HL-60 (cell line): ENCODE results near the gene UTP14C.

Source experiments
- CTCF ChIP-seq: IDR thresholded peaks from one replicate; pipeline ENCODE4 v1.5.1; 2011; ENCODE audit warnings: low read length, control low read depth, inconsistent platforms; ENCODE audit not compliant: insufficient read depth
- SPI1 ChIP-seq: IDR thresholded peaks from 2 replicates; pipeline ENCODE4 v1.6.1; 2012; ENCODE audit warnings: low read depth, mild to moderate bottlenecking, borderline replicate concordance

DNA sequence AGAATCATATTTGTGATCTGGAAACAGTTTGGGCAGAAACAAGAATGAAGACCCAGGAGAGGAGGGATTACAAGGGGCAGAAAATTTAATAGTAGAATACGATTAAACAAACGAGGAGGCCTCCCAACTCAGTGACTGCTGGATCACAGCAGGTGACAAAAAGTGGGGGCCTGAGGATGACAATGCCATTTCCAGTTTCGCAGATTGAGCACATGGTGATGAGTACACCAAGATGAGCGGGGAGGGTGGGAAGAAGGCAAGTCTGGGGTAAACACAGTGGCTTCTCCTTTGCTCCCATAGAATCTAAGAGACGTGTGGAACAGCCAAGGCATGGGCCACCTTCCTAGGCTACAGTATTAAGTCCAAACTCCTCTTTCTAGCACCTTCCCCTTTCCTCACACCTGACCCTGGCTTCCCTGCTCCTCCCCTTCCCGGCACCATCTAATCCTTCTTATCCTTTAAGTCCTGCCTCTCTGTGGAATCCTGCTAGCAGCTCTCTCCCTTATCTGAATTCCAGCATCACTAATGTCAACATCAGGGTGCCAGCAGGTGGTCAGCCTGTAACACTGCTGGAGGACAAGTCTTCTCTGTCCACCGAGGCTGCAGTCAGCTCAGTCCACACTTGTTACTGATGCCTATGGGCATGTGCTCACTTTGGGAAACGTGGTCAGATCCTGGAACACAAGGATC lies 26.7 kb upstream of the UTP14C start:
- TF ChIP-seq CTCF (no peak), SPI1 (no peak)
